ENCODE results near the gene SPINK5. TPM values are rescaled to one million over a fixed set of nuclear protein-coding genes. Genes with fewer than 3 reads are reported as not detected.

SPINK5 gene
- polyA plus RNA-seq, 3 donors: not detected

DNA sequence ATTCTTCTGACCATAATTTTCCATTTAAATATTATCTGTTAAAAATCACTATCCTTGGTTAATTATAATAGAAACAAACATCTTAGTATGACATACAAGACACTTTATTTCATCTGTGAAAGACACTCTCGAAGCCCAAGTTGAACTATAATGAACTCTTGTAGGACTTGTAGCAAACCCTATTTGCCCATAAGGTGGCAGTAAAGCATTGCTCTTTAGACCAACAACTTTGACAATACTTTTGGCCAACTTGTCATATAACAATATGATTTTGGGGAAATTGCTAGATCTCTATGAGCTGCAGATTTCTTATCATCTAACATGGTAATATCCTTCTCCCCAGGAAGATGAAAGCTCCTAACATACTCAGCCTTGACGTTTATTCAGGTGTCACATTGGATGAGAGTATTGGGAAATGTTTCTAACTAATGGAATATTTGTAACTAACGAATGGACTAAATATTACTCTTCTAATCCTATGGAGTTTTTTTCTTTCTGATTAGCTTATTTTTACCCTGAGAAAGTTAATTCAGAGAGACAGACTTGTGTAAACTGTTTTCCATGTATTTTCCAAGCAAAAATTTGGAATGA is 115.5 kb downstream of the SPINK5 start:
- no peaks in the 10 kb centered on the region for H3K9me3 ChIP-seq (replicated peaks in 1 of 2; ENCODE audit: control insufficient read depth in 1 of 2, insufficient read depth in 1 of 2, low read length in 2 of 2)
- no peaks in the 10 kb centered on the region for H3K36me3 ChIP-seq (replicated peaks in 1 of 2; ENCODE audit: control insufficient read depth in 1 of 2, insufficient read depth in 2 of 2, low read length in 2 of 2)
- Mint-ChIP-seq H3K9me3 (no peaks in the 10 kb centered on the region), H3K36me3 (no peaks in the 10 kb centered on the region), H3K4me1 (peaks cover 2% of the 10 kb centered on the region), H3K27ac (no peak overlapping the region), H3K4me3 (no peak overlapping the region), H3K27me3 (ENCODE audit: low read depth in 3 of 3) (peaks cover 1 to 5% (median 2%) of the 10 kb centered on the region in 3 donors)
- no peak overlapping the region for H3K9ac ChIP-seq (ENCODE audit: insufficient read depth, low read length, poor library complexity, severe bottlenecking)
- no peak overlapping the region for H3K4me2 ChIP-seq (replicated peaks; ENCODE audit: extremely low read depth, low read length, poor library complexity, severe bottlenecking)
- no peak overlapping the region for H3K27ac ChIP-seq (ENCODE audit: low read depth in 1 of 2, low read length in 2 of 2)
- H4K20me1 ChIP-seq (ENCODE audit: insufficient read depth, low read length): no peaks in the 10 kb centered on the region
- H2AFZ ChIP-seq (ENCODE audit: insufficient read depth, low read depth, low read length, poor library complexity, severe bottlenecking): no peak overlapping the region
- intact Hi-C loops (cut with micrococcal nuclease): loop anchor here (5.0 to 10.0 kb wide), 3 partner anchors 195 to 553 kb away; no protein-coding TSS in a partner anchor
- H3K79me2 ChIP-seq (ENCODE audit: insufficient read depth, low read length): no peaks in the 10 kb centered on the region
- H3K27me3 ChIP-seq (ENCODE audit: control insufficient read depth in 2 of 2, insufficient read depth in 2 of 2, low read length in 2 of 2): no peaks in the 10 kb centered on the region
- WGBS (ENCODE audit: insufficient coverage): no CpG with 5 or more reads among the region's 3 CpGs
- peak; percentile 62 to 81 (median 77) for DNase-seq
- no peaks in the 10 kb centered on the region for H3K4me1 ChIP-seq (ENCODE audit: control insufficient read depth in 1 of 2, insufficient read depth in 2 of 2, low read length in 2 of 2)
- TF ChIP-seq, protein P1, sequence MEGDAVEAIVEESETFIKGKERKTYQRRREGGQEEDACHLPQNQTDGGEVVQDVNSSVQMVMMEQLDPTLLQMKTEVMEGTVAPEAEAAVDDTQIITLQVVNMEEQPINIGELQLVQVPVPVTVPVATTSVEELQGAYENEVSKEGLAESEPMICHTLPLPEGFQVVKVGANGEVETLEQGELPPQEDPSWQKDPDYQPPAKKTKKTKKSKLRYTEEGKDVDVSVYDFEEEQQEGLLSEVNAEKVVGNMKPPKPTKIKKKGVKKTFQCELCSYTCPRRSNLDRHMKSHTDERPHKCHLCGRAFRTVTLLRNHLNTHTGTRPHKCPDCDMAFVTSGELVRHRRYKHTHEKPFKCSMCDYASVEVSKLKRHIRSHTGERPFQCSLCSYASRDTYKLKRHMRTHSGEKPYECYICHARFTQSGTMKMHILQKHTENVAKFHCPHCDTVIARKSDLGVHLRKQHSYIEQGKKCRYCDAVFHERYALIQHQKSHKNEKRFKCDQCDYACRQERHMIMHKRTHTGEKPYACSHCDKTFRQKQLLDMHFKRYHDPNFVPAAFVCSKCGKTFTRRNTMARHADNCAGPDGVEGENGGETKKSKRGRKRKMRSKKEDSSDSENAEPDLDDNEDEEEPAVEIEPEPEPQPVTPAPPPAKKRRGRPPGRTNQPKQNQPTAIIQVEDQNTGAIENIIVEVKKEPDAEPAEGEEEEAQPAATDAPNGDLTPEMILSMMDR (IDR thresholded peaks at IDR 0.05): peak; percentile 83
- no peak overlapping the region for H3K4me3 ChIP-seq (replicated peaks in 1 of 3; ENCODE audit: low read depth in 2 of 3, low read length in 3 of 3)

DNA sequence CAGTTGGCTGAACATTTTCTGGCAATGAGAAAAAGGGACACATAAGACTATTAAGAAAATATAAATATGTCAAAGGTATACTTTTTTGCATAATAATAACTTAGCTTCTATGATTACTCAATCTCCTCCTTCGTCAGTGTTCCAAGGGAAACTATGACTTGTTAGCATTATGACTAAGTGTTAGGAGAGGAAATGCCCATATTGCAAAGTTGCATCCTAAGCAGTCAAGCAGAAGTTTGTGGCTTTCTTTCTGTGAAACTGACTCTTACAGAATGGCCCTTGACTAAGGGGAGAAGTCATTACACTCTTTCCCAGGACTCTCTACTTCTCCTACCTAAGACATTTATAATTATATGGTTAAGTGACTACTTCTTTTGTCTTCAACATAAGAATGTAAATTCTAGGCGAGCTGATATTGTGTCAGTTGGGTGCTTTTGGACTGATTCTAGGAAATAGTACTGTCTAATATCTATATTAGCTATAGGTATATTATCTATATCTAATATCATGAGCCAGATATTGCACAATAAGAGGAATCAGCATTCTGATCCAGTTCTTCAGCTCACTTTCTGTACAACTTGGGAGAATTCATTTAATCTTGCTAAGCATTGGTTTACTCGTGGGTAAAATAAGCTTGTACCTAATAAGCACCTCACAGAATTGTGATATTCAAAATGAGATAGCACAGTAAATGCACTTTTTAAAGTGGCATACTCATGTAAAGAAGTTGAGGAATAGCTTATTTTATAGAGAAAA is 122.6 kb downstream of the SPINK5 start:
- no CpG with 5 or more reads among the region's 3 CpGs for WGBS (ENCODE audit: insufficient coverage)
- Mint-ChIP-seq H3K36me3 (no peaks in the 10 kb centered on the region), H3K4me1 (peaks cover 19% of the 10 kb centered on the region), H3K27ac (peak overlapping the region; percentile 89 to 96 (median 94)), H3K9me3 (no peaks in the 10 kb centered on the region), H3K4me3 (peak overlapping the region in 1 of 2 donors; percentile 26), H3K27me3 (ENCODE audit: low read depth in 3 of 3) (no peaks in the 10 kb centered on the region)
- H3K9me3 ChIP-seq (replicated peaks in 1 of 2; ENCODE audit: control insufficient read depth in 1 of 2, insufficient read depth in 1 of 2, low read length in 2 of 2): no peaks in the 10 kb centered on the region
- peak; percentile 91 to 99 (median 98) for DNase-seq
- H2AFZ ChIP-seq (ENCODE audit: insufficient read depth, low read depth, low read length, poor library complexity, severe bottlenecking): no peak overlapping the region
- peaks cover 18 to 23% of the 10 kb centered on the region in 2 donors for H3K4me1 ChIP-seq (ENCODE audit: control insufficient read depth in 1 of 2, insufficient read depth in 2 of 2, low read length in 2 of 2)
- no peaks in the 10 kb centered on the region for H3K79me2 ChIP-seq (ENCODE audit: insufficient read depth, low read length)
- H3K9ac ChIP-seq (ENCODE audit: insufficient read depth, low read length, poor library complexity, severe bottlenecking): no peak overlapping the region
- H4K20me1 ChIP-seq (ENCODE audit: insufficient read depth, low read length): no peaks in the 10 kb centered on the region
- peak overlapping the region; percentile 43 for H3K4me2 ChIP-seq (replicated peaks; ENCODE audit: extremely low read depth, low read length, poor library complexity, severe bottlenecking)
- peak overlapping the region in 1 of 2 donors; percentile 87 for H3K27ac ChIP-seq (ENCODE audit: low read depth in 1 of 2, low read length in 2 of 2)
- H3K4me3 ChIP-seq (replicated peaks in 1 of 3; ENCODE audit: low read depth in 2 of 3, low read length in 3 of 3): peak overlapping the region in 1 of 3 experiments; percentile 41
- no peaks in the 10 kb centered on the region for H3K36me3 ChIP-seq (replicated peaks in 1 of 2; ENCODE audit: control insufficient read depth in 1 of 2, insufficient read depth in 2 of 2, low read length in 2 of 2)
- TF ChIP-seq, protein P1 (IDR thresholded peaks at IDR 0.05): no peak
- no peaks in the 10 kb centered on the region for H3K27me3 ChIP-seq (ENCODE audit: control insufficient read depth in 2 of 2, insufficient read depth in 2 of 2, low read length in 2 of 2)
- intact Hi-C loops (cut with micrococcal nuclease): loop anchor here in 1 of 2 donors (5.0 to 10.0 kb wide), 3 partner anchors 196 to 848 kb away; partner anchors contain the start of gene FBXO38

Other genes with a start within 250 kb of the SPINK5 start
- not detected for gene SPINK1, start 232.3 kb upstream of the SPINK5 start, polyA plus RNA-seq
- gene SCGB3A2, start 185.3 kb upstream of the SPINK5 start, polyA plus RNA-seq: 10 to 100 TPM in 1 of 3 donors, 1 to 10 TPM in 2; 1.3 to 15.9 (median 9.3) TPM
- gene C5orf46, start 157.4 kb upstream of the SPINK5 start, polyA plus RNA-seq: not detected
- gene SPINK14, start 104.6 kb downstream of the SPINK5 start, polyA plus RNA-seq: not detected
- gene SPINK6, start 139.1 kb downstream of the SPINK5 start, polyA plus RNA-seq: not detected
- not detected for gene MARCOL, start 174.5 kb downstream of the SPINK5 start, polyA plus RNA-seq
- not detected for gene SPINK13, start 204.8 kb downstream of the SPINK5 start, polyA plus RNA-seq
- gene SPINK7, start 248.4 kb downstream of the SPINK5 start, polyA plus RNA-seq: not detected